ENCODE data around the gene ZNF444.
A peak's percentile ranks its signal among the peaks of the same experiment; 100 is the strongest.

Gene ZNF444

DNA sequence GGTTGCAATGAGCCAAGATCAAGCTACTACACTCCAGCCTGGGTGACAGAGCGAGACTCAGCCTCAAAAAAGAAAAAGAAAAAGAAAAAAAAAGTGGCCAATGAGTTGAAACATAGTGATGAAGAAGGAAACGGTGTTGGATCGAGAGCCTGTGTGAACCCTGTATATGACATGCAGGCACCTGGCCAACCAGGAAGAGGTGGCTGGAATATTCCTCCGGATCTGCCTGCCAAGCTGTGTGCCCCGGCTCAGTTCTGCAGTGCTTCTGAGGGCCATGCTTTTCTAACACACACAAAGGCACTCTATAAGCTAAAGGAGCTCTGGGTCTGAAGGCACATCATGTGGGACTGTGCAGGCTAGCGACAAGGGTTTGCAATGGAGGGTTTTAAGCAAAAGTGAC is 3.7 kb upstream of the ZNF444 start:
- no peak overlapping the region for H3K4me3 ChIP-seq (ENCODE audit: low read depth, low read length)
- H3K36me3 ChIP-seq (ENCODE audit: insufficient read depth, low read length), result no peaks in the 10 kb centered on the region
- peaks cover 3% of the 10 kb centered on the region for H3K79me2 ChIP-seq (ENCODE audit: control insufficient read depth, insufficient read depth, low read length, unreplicated experiment)
- H3K4me1 ChIP-seq (ENCODE audit: control insufficient read depth, insufficient read depth, low read length, unreplicated experiment), result no peaks in the 10 kb centered on the region
- H2AFZ ChIP-seq (ENCODE audit: low read length, unreplicated experiment), result no peak overlapping the region
- no peaks in the 10 kb centered on the region for H3K27me3 ChIP-seq (ENCODE audit: insufficient read depth, low read length)
- no peak overlapping the region for H3K27ac ChIP-seq (ENCODE audit: low read depth, low read length)

DNA sequence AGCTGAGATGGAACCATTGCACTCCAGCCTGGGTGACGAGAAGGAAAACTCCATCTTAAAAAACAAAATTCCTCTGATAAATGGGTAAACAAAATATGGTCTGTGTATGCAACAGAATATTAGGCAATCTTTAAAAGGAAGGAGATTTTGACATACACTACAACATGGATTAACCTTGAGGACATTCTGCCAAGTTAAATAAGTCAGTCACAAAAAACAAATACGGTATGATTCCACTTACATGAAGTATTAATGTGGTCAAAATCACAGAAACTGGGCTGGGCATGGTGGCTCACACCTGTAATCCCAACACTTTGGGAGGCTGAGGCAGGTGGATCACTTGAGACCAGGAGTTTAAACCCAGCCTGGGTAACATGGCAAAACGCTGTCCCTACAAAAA is 3.0 kb upstream of the ZNF444 start:
- Histone ChIP-seq H3K4me3 (ENCODE audit: low read depth, low read length) (no peak overlapping the region), H3K36me3 (ENCODE audit: insufficient read depth, low read length) (no peaks in the 10 kb centered on the region), H3K27ac (ENCODE audit: low read depth, low read length) (no peak overlapping the region), H3K79me2 (ENCODE audit: control insufficient read depth, insufficient read depth, low read length, unreplicated experiment) (peaks cover 7% of the 10 kb centered on the region), H3K4me1 (ENCODE audit: control insufficient read depth, insufficient read depth, low read length, unreplicated experiment) (no peaks in the 10 kb centered on the region), H3K27me3 (ENCODE audit: insufficient read depth, low read length) (no peaks in the 10 kb centered on the region), H2AFZ (ENCODE audit: low read length, unreplicated experiment) (no peak overlapping the region)

DNA sequence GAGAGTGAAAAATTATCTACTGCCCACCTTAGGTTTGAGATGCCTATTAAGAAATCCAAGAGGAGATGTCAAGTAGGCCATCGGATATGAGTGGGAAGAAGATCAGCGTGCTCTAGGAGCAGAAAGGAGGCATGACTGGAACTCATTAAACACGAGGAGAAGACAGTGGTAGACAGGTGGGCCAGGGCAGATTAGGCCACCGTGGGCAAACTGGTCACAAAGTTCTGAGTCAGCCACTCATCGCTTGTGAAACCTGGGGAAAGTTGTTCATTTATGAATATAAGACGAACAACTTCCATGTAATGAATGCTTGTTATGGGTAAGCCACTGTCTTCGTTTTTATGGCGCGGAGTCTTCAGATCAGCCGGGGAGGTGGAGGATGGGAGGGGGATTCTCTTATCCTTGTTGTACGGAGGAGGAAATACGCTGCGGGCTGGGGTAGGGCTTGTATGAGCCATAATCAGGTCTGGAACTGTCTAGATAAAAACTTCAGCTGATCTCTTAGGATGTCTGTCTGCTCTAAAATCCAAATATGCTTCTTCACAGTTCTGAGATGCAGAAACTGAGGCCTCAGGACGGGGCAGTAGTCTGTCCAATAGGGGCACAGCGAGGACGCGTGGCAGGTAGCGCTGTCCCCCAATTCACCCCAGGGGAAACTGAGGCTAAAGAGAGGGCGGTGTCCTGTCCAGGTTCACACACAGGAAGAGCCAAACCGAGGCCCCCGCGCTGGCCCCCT is 1.1 kb upstream of the ZNF444 start:
- Histone ChIP-seq H2AFZ (ENCODE audit: low read length, unreplicated experiment) (peak overlapping the region; percentile 94), H3K27me3 (ENCODE audit: insufficient read depth, low read length) (no peaks in the 10 kb centered on the region), H3K79me2 (ENCODE audit: control insufficient read depth, insufficient read depth, low read length, unreplicated experiment) (peaks cover 10% of the 10 kb centered on the region), H3K4me3 (ENCODE audit: low read depth, low read length) (peak overlapping the region; percentile 82), H3K36me3 (ENCODE audit: insufficient read depth, low read length) (no peaks in the 10 kb centered on the region), H3K4me1 (ENCODE audit: control insufficient read depth, insufficient read depth, low read length, unreplicated experiment) (no peaks in the 10 kb centered on the region), H3K27ac (ENCODE audit: low read depth, low read length) (peak overlapping the region; percentile 78)

DNA sequence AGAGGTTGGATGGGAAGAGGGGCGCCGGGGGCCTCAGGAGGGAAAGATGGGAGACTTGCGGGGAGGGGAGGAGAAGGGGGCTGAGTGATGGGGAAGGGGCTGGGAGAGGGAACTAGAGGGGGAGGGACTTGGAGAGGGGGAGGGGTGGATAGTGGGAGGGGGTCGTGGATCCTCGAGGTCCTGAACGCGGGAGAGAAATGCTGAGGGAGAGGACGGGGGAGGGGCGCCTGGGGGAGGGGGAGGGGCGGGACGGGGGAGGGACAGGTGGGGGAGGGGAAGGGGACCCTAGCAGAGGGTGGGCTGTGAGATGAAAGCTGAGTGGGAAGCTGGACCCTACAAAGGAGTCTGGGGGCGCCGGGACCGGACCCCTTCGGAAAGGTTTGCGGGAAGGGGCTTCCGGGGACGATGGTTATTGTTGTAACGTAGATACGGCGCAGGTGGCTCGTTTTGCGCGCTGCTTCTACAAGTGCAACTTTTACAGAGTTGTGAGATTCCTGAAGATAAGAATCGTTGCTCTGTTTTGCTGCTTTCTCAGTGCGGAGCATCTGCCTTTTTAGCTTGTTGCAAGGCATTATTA is 418 bp downstream of the ZNF444 start:
- Histone ChIP-seq H3K4me1 (ENCODE audit: control insufficient read depth, insufficient read depth, low read length, unreplicated experiment) (no peaks in the 10 kb centered on the region), H3K36me3 (ENCODE audit: insufficient read depth, low read length) (no peaks in the 10 kb centered on the region), H3K27ac (ENCODE audit: low read depth, low read length) (peak overlapping the region; percentile 78; the same call in 1 of the 2 replicates), H3K4me3 (ENCODE audit: low read depth, low read length) (peak overlapping the region; percentile 82), H3K79me2 (ENCODE audit: control insufficient read depth, insufficient read depth, low read length, unreplicated experiment) (peaks cover 10% of the 10 kb centered on the region), H3K27me3 (ENCODE audit: insufficient read depth, low read length) (no peaks in the 10 kb centered on the region), H2AFZ (ENCODE audit: low read length, unreplicated experiment) (no peak overlapping the region)

DNA sequence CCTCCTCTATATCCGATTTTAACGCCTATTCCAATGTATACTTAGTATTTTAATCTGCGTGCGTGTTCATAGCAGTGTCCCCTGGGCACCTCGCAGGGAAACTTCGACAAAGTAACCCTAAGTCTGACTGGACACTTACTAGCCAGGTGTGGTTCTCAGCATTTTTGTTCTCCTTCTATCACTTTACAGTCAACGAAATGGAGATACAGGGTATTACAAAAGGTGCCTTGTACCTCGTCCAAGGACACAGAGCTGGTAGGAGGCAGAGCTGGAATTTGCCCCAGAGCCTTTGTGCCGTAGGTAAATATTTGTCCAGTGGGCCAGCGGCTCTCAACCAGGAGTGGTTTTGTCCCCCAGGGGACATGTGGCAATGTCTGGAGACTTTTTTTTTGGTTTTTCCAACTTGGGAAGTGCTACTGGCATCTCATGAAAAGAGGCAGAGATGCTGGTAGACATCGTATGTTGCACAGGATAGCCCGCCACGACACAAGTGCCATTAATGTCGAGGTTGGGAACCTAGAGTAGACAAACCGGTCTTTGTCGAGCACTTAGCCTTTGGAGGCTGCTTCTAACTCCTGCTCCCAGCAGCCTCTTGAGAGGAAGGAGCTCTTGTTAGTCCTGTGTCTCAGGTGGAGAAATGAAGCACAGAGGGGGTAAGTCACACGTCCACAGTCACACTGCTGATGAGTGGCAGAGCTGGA is 1.1 kb downstream of the ZNF444 start:
- no peaks in the 10 kb centered on the region for H3K27me3 ChIP-seq (ENCODE audit: insufficient read depth, low read length)
- peak overlapping the region; percentile 82 for H3K4me3 ChIP-seq (ENCODE audit: low read depth, low read length)
- peaks cover 10% of the 10 kb centered on the region for H3K79me2 ChIP-seq (ENCODE audit: control insufficient read depth, insufficient read depth, low read length, unreplicated experiment)
- H3K36me3 ChIP-seq (ENCODE audit: insufficient read depth, low read length), result no peaks in the 10 kb centered on the region
- H3K27ac ChIP-seq (ENCODE audit: low read depth, low read length), result no peak overlapping the region
- no peaks in the 10 kb centered on the region for H3K4me1 ChIP-seq (ENCODE audit: control insufficient read depth, insufficient read depth, low read length, unreplicated experiment)
- H2AFZ ChIP-seq (ENCODE audit: low read length, unreplicated experiment), result no peak overlapping the region

DNA sequence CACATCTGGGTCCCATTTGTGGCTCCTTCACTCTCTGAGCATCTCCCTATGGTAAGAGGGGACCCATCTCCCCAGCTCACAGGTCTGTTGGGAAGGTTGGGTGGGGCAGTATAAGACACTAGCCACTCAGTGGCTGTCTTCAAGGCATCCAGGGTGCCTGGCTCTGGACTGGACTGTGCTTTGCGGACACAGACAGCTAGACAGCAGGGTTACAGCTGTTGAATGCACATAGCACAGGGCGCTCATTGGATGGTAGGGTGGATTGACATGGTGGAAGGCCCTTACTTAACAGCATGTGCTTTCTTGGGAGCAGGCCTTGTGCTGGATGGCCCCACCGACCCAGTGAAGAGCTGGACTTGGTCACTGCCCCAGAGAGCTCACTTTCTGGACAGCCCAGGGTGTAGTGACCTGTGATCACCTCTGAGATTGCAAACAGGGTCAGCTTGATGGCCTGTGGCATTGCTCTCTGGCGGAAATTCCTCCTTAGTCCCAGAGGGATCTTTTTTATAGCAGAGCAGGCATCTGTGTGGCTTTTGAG is 1.9 kb downstream of the ZNF444 start:
- H3K4me3 ChIP-seq (ENCODE audit: low read depth, low read length), result no peak overlapping the region
- H3K36me3 ChIP-seq (ENCODE audit: insufficient read depth, low read length), result no peaks in the 10 kb centered on the region
- H3K4me1 ChIP-seq (ENCODE audit: control insufficient read depth, insufficient read depth, low read length, unreplicated experiment), result no peaks in the 10 kb centered on the region
- no peak overlapping the region for H2AFZ ChIP-seq (ENCODE audit: low read length, unreplicated experiment)
- H3K27me3 ChIP-seq (ENCODE audit: insufficient read depth, low read length), result no peaks in the 10 kb centered on the region
- H3K27ac ChIP-seq (ENCODE audit: low read depth, low read length), result no peak overlapping the region
- peaks cover 10% of the 10 kb centered on the region for H3K79me2 ChIP-seq (ENCODE audit: control insufficient read depth, insufficient read depth, low read length, unreplicated experiment)

DNA sequence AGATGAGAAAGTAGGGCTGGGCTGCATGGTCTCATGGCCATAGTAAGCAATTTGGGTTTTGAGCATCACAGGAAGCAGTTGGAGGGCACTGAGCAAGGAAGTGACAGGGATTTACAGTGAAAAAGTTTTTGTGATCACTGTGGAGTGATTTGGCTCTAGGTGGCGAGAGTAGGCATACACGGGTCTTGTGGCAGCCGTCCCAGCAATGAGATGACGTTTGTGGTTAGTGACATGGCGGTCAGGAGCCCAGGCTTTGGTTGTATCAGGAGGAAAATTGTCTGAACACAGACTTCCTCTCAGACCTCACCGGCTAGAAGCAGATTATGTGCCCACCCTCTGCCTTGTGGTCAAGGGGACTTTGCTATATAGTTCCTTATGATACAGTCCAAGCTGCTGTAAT is 3.3 kb downstream of the ZNF444 start:
- Histone ChIP-seq H3K27ac (ENCODE audit: low read depth, low read length) (no peak overlapping the region), H3K4me1 (ENCODE audit: control insufficient read depth, insufficient read depth, low read length, unreplicated experiment) (no peaks in the 10 kb centered on the region), H3K27me3 (ENCODE audit: insufficient read depth, low read length) (no peaks in the 10 kb centered on the region), H2AFZ (ENCODE audit: low read length, unreplicated experiment) (no peak overlapping the region), H3K36me3 (ENCODE audit: insufficient read depth, low read length) (no peaks in the 10 kb centered on the region), H3K4me3 (ENCODE audit: low read depth, low read length) (no peak overlapping the region), H3K79me2 (ENCODE audit: control insufficient read depth, insufficient read depth, low read length, unreplicated experiment) (peaks cover 10% of the 10 kb centered on the region)

DNA sequence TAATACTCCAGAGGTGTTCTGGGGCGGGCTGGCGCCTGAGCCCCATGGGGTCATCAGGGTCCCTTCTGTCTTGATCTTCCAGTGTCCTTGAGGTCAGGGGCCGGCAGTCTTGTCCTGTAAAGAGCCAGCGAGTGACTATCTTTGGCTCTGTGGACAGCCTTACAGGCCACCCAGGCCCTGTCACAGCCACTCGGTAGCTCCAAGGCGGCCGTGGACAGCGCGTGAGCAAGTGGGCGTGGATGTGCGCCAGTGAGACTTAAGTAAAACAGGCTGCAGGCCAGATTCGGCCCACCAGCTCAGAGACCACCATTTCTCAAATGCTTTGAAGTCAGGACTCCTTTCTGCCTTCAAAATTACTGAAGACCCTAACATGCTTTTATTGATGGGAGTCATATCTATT is 3.7 kb downstream of the ZNF444 start:
- Histone ChIP-seq H3K27ac (ENCODE audit: low read depth, low read length) (no peak overlapping the region), H2AFZ (ENCODE audit: low read length, unreplicated experiment) (no peak overlapping the region), H3K4me3 (ENCODE audit: low read depth, low read length) (no peak overlapping the region), H3K79me2 (ENCODE audit: control insufficient read depth, insufficient read depth, low read length, unreplicated experiment) (peaks cover 10% of the 10 kb centered on the region), H3K4me1 (ENCODE audit: control insufficient read depth, insufficient read depth, low read length, unreplicated experiment) (no peaks in the 10 kb centered on the region), H3K27me3 (ENCODE audit: insufficient read depth, low read length) (no peaks in the 10 kb centered on the region), H3K36me3 (ENCODE audit: insufficient read depth, low read length) (no peaks in the 10 kb centered on the region)

DNA sequence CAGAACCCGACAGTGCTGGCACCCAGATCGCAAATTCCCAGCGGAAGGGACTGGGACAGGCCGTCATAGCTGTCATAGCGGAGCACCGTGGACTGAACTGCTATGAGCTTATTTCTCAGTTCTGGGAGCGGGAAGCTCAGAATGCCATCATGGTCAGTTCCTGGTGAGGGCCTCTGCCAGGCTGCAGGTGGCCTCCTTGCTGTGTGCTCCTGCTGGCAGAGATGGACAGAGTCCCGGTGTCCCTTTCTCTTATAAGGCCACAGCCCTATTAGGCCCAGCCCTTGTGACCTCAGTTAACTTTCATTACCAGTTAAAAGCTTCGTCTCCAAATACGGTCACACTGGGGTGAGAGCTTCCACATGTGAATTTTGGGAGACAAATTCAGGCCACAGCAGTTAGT is 4.6 kb downstream of the ZNF444 start:
- H3K79me2 ChIP-seq (ENCODE audit: control insufficient read depth, insufficient read depth, low read length, unreplicated experiment), result peaks cover 13% of the 10 kb centered on the region
- H2AFZ ChIP-seq (ENCODE audit: low read length, unreplicated experiment), result no peak overlapping the region
- H3K27ac ChIP-seq (ENCODE audit: low read depth, low read length), result no peak overlapping the region
- no peaks in the 10 kb centered on the region for H3K36me3 ChIP-seq (ENCODE audit: insufficient read depth, low read length)
- no peaks in the 10 kb centered on the region for H3K4me1 ChIP-seq (ENCODE audit: control insufficient read depth, insufficient read depth, low read length, unreplicated experiment)
- no peak overlapping the region for H3K4me3 ChIP-seq (ENCODE audit: low read depth, low read length)
- no peaks in the 10 kb centered on the region for H3K27me3 ChIP-seq (ENCODE audit: insufficient read depth, low read length)

DNA sequence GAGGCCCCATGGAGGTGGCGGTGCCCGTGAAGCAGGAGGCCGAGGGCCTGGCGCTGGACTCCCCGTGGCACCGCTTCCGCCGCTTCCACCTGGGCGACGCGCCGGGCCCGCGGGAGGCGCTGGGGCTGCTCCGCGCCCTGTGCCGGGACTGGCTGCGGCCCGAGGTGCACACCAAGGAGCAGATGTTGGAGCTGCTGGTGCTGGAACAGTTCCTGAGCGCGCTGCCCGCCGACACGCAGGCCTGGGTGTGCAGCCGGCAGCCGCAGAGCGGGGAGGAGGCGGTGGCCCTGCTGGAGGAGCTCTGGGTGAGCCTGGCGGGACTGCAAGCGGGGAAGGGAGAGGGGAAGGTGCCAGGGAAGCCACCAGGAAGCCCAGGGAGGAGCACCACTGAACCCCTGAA is 5.8 kb downstream of the ZNF444 start:
- Histone ChIP-seq H3K4me3 (ENCODE audit: low read depth, low read length) (no peak overlapping the region), H3K36me3 (ENCODE audit: insufficient read depth, low read length) (no peaks in the 10 kb centered on the region), H3K27me3 (ENCODE audit: insufficient read depth, low read length) (no peaks in the 10 kb centered on the region), H3K27ac (ENCODE audit: low read depth, low read length) (no peak overlapping the region), H2AFZ (ENCODE audit: low read length, unreplicated experiment) (no peak overlapping the region), H3K4me1 (ENCODE audit: control insufficient read depth, insufficient read depth, low read length, unreplicated experiment) (no peaks in the 10 kb centered on the region), H3K79me2 (ENCODE audit: control insufficient read depth, insufficient read depth, low read length, unreplicated experiment) (peaks cover 12% of the 10 kb centered on the region)
